HPDE6-E6E7 (cell line): ENCODE measurements around the gene JAM3.
"Not testable (repeated sequence)": the region's sequence is repeated elsewhere in the genome, so short reads cannot be mapped to it uniquely, and the experiment has no call there.

ENCODE experiments used
- DNase-seq: peaks from one replicate; pipeline ENCODE4 v3.0.0; 2011; ENCODE audit warnings: missing footprints; ENCODE audit errors: extremely low spot score

The JAM3 gene

DNA sequence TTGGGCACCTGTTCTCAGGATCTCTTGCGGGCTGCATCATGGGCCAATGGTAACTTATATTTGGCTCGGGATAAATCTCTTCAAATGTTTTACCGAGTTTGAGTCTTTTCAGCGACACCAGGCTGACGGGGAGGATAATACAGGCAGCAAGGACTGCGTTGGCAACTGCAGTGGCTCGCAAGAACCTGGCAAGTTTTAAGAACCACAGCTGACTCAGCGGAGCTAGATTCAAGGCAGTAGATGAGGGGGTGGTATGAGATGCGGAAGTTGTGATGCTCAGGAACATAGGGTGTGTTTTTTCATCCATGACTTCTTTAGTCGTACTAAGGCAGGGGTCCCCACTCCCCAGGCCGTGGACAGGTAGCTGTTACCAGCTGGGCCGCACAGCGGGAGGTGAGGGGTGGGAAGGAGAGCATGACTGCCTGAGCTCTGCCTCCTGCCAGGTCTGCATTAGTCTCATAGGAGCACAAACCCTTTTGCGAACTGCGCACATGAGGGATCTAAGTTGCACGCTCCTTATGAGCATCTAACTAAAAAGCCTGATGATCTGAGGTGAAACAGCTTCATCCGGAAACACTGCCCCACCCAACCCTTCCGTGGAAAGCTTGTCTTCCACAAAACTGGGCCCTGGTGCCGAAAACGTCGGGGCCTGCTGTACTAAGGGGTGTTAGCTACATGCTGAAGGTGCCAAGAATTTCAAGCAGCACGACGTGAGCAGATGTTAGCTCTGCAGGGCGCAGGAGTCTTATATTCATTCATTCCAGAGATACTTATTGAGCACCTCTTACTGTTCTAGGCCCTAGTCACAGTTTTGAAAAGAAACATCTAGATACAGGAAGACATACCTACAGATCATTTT lies 6.4 kb upstream of the JAM3 start:
- DNase-seq, result no peak

DNA sequence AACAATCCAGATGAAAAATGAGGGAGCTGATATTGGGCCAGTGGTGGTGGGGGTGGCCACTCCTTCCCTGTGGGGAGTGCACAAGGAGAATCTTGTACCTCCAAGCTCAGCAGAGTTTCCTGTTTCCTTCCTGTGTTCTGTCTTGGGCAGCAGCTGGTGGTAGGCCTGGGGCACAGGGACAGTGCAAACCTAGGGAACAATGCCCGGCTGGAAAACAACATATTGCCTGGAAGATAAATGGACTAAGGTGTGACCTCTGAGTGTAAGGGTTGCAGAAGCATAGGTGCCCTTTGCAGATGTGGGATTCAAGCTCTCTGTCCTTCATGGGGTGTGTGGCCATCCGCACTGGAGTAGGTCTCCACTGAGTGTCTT lies 5.8 kb upstream of the JAM3 start:
- no peak for DNase-seq

DNA sequence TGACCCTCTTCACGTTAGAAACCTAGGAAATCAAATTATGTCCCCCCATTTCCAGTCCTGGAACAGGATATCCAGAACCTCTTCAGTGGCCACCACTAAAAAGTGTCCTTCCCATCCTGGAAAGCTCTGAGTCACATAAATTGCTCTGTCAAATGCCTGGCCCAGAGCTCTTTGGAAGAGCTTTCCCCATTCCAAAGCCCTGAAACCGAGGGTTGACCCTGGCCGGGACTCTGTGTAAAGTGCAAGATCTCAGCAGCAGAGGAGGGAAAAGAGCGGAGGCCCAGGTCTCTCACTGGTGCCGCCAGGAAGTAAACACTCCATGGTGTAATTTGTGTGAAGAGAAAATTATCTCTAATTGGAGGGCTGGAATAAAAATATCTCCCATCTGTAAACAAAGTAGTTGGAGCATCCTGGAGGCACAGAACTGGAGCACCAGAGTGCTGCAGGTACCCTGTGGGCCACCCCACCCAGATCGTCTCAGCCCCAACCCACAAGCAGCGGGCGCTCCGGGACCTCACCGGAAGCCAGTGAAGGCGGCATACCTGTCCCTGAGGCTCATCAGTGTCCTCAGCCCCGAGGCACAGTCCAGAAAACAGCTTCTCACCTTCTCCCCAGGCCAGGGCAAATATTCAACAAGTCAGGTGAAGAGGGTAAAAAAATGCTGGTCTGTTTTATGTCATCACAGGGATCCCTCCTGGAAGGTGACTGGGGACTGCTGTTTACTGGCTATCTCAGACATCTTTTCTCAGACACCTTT lies 4.7 kb upstream of the JAM3 start:
- DNase-seq, result no peak

DNA sequence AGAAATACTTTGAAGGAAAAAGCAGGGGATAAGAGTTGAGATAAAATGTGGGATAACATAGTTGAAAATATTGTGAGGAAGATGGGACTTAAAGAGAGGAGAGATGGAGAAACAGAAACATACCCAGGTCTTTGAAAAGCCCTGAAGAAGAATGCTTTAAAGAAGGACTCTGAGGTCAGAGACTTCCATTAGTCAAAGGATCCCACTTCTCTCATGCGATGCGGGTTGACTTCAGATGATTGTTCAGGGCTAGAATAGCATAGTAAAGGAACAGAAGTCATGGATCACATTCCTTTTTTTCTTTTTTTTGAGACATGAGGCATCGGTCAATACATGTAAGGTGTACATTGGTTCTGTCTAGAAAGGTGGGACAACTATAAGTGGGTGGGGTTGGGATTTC lies 3.5 kb upstream of the JAM3 start:
- DNase-seq, result no peak

DNA sequence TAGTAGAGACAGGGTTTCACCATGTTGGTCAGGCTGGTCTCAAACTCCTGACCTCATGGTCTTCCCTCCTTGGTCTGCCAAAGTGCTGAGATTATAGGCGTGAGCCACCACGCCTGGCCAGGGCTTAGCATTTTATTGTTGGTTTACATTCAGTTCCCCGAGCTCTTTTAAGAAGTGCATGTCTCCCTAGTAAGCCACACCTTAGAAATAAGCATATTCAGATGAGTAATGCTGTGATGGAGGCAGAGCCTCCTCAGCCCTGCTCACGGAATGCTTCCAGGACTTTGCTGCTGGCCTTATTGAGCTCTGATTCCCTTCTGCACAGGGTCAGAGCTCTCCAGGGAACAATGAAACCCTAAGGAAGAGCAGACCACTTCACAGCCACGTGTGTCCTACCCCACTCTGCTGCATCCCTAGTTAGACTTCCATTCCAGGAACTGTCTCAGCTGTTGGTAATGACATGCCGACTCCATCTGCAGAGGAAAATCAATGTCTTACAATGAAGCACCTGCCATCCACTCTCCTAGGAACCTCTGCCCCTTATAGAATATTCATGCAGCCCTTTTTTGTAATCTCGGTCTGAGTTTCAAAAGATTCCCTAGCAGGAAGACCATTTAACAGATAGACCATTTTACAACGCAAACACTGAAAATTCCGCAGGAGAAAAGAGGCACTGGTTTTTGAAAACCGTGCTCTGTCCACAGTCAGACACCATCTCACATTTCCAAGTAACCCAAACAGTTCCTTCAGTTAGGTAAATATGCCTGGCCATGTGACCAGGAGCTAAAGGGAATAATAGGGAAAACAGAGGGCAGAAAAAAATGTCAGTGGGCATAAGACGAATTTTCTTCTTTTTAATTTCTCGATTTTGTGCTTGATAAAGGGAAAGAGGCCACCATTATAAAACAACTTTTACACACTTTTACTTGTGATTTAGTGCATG lies 1.7 kb upstream of the JAM3 start:
- no peak for DNase-seq

DNA sequence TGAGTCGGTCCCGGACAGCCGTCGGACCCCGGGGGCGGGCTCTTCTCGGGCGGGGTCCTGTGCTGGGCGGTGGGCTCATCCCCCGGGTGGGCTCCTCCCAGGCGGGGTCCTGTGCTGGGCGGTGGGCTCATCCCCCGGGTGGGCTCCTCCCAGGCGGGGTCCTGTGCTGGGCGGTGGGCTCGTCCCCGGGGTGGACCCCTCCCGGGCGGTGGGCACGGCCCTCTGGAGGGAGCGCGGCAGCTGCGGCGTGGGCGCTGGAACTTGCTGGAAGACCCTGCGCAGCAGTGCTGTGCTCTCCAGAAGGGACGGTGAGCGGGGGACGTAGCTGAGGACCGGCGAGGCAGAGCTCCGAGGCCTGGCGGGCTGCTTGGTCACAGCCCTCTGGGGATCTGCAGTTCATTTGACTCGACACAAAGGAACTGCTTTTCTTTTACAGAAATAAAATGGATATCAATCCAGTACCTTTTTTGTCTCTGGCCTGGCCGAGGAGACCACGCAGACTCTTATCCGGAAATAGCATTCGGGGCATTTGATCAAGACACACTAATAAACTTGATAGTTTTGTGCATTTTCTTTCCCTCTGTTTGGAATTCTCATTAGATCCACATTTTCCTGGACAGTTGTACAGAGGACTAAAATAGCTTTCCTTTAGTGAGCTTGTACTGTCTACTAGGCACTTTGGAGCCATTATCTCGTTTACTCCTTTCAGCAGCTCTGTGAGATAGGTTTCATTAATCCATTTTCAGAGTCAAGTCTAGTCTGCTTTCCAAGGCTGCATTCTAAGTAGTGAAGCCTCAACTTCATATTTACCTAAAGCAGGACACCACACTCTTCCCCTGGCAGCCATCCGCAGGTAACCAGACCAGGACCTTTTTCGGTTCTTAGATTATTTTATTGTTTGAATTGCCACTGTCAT lies 812 bp downstream of the JAM3 start:
- no peak for DNase-seq

GRCh38 chr11:134070342-134070845 lies 1.5 kb downstream of the JAM3 start:
- no peak for DNase-seq

DNA sequence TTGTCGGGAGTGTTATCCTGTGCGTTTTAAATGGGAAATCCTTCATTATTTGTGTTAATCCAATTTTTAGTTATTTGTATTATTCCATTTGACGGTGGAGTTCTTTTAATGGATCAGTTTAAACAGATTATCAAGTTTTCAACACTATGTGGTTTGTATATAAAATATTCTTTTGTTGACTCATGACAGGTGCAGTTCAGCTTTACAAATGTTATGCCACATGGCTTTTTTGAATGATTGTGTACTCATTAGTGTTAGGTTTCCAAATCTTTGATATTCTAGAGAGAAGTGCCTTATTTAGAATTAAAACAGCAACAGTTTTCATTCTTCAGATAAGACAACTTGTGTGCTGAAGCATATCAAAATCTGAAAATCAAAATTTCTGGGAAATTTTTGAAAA lies 2.4 kb downstream of the JAM3 start:
- no peak for DNase-seq

DNA sequence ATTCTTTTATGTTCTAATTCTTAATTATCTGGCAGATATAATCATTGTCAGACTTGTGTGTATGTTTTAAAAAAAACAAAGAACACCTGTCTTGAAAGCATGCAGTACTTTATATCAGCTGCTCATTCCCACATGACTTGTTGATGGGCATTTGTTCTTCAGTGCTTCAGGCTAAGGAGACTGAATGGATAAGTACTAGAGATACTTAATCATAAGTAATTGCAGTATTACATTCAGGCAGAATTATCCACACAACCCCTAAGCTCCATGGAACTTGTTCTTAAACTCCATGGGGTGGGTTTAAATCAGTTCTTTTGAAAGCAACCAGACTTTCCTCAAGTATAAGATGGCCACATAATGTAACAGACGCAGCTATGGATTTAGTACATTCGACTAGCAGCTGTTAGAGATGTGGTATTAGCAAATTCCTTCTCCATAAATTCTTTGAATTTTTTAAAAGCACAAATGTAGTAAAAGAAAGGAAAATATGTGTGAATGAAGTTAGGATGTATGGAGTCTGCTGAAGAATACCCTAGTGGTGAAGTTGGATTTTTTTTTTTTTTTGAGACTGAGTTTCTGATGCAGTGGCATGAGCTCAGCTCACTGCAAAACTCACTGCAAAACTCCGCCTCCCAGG lies 3.0 kb downstream of the JAM3 start:
- DNase-seq, result no peak

- DNase-seq, result no peak
These were observed 4.0 kb downstream of the JAM3 start for GRCh38 chr11:134072844-134073243.

DNA sequence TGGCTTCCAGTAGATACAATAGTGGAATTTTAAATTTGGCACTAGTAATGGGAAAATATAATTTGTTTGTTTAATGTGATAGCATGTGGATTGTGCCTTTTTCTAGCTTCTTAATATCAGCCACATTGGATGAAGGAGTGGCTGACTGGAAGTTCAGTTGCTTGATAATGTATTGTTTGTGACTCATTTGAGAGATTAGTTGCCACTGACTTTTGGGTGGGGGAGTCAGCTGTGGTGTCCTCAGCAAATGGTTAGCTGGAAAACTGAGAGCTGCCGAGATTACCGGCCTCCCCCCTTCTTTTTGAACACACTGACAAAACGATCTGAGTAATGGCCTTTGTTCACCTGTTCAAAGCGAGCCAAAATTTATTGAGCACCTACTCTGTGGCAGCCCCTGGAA lies 5.5 kb downstream of the JAM3 start:
- DNase-seq, result no peak

DNA sequence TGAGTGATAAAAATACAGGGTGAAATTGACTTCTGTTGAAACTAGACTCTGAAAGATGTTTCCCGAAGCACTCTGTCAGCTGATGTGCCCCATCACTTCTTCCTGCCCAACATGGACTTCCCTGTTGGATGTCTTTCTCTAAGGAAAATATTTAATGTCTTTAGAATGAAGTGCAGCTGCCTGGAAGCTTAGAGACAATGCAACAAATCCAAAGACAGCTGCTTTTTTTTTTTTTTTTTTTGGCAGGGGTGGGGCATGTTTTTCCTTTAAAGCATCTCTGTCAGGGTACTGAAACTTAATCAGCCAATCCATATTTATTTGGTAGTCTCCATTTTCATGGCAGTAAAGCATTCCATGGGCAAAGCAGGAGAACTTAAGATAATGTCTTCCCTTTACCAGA lies 5.9 kb downstream of the JAM3 start:
- no peak for DNase-seq

DNA sequence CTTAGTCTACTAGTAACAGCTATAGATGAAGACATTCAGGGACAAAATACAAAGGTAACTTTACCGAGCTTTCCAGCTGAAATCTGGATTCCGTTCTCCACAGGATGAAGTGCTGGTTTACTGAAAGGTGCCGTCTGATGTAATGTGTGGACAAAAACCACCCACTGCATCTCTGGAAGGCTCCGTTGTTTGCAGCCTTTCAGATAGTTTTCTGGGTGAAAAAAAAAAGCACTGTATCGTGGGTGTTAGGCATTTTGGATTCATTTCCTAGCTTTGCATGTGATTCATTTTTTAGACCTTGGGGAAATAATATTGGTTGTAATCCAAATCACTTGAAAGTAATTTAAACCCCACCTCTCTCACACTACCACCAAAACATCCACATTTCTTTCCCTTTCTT lies 10.4 kb downstream of the JAM3 start:
- DNase-seq, result no peak

DNA sequence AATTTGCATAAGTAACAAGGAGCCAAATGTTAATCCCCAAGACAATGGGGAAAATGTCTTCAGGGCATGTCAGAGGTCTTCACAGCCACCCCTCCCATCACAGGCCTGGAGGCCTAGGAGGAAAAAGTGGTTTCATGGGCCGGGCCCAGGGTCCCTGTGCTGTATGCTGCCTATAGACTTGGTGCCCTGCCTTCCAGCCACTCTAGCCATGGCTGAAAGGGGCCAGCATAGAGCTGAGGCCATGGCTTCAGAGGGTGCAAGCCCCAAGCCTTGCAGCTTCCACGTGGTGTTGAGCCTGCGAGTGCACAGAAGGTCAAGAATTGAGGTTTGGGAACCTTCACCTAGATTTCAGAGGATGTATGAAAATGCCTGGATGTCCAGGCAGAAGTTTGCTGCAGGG lies 12.4 kb downstream of the JAM3 start:
- not testable (repeated sequence) for DNase-seq

GRCh38 chr11:134082990-134083389 lies 14.1 kb downstream of the JAM3 start:
- no peak for DNase-seq

GRCh38 chr11:134086376-134086775 lies 17.5 kb downstream of the JAM3 start:
- DNase-seq, result no peak

GRCh38 chr11:134092006-134092405 lies 23.1 kb downstream of the JAM3 start:
- DNase-seq, result not testable (repeated sequence)

DNA sequence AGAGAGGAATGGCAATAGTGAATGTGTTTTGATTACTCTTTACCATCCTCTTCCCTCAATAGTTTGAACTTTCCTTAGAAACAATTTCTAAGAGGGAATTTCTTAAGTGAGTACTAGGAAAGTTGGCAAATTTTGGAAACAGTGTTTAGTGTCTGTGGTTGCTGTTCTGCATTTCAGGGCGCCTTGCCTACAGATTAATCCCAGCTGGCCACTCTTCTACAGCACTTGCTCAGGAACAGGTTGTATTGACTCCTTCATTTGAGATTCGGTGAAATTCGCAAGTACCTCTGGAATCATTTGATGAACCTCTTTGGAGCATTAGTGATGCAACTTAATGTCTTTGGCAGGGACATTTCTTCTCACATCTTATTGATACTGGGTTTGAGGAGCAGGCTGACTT lies 28.3 kb downstream of the JAM3 start:
- no peak for DNase-seq

DNA sequence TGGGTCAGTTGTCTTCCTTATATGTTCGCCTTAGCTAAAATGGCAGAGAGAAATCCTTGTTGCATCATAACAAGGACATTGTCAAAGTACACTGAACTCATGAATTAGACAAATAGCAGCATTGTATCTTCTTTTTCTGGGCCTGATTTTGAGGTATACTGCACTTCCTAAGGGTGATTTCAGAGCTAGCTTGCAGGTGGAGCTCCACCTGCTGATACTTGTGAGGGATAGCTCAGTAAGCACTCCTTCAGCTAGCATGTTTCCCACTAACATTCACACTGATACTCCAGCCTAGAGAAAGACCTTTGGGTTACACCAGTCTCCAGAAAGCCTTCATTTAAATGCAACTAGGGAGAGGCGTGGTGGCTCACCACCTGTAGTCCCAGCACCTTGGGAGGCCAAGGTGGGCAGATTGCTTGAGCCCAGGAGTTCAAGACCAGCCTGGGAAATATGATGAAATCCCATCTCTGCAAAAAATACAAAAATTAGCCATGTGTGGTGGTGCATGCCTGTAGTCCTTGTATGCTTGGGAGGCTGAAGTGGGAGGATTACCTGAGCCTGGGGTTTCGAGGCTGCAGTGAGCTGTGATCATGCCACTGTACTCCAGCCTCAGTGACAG lies 29.8 kb downstream of the JAM3 start:
- DNase-seq, result no peak

GRCh38 chr11:134100171-134100570 lies 31.3 kb downstream of the JAM3 start:
- no peak for DNase-seq
